GM13977 (cell line): ENCODE results near the gene DOCK3.
"Not testable (repeated sequence)": the region's sequence is repeated elsewhere in the genome, so short reads cannot be mapped to it uniquely, and the experiment has no call there.

ENCODE experiments used
- DNase-seq: peaks from one replicate; pipeline ENCODE4 v3.0.0; 2012; ENCODE audit warnings: low spot score
- in situ Hi-C: fragments of 300-500 bp; cut with MboI; formaldehyde crosslinking; loops from one replicate; pipeline ENCODE4 v1.12.0; 2022; ENCODE audit warnings: low sequenced_read_pairs, low pct_unique_long_range_greater_than_20kb, mixed read lengths, inconsistent platforms; ENCODE audit not compliant: unreplicated experiment
- TF ChIP-seq, protein P1 (sequence below): IDR thresholded peaks from 2 replicates; pipeline ENCODE4 v1.5.1; 2012; ENCODE audit warnings: mild to moderate bottlenecking, control low read depth; ENCODE audit not compliant: insufficient read depth; ENCODE audit errors: extremely low read depth, missing control alignments

The DOCK3 gene

DNA sequence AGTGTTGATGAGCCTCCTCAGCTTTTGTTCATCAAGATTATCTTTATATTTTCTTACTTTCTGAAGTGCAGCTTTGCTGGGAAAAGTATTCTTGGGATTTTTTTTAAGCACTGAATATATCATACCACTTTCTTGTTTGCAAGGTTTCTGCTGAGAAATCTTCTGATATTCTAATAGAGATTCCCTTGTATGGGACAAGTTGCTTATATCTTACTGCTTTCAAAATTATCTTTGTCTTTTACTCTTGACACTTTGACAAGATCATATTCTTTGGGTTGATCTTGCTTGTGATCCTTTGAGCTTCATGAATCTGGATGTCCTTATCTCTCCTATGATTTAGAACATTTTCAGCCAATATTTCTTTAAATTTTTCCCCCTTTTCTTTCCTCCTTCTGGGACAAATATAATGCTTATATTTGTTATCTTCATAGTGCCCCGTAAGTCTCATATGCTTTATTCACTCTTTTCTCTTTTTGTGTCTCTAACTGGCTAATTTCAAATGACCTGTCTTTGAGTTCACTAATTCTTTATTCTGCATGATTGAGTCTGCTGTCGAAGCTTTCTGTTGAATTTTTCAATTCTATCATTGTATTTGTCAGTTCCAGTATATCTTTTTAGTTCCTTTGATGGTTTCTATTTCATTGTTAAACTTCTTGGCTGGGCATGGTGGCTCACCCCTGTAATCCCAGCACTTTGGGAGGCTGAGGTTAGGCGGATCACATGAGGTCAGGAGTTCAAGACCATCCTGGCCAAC is 499.0 kb downstream of the DOCK3 start:
- in situ Hi-C loops: no loop called here
- TF ChIP-seq, protein P1, sequence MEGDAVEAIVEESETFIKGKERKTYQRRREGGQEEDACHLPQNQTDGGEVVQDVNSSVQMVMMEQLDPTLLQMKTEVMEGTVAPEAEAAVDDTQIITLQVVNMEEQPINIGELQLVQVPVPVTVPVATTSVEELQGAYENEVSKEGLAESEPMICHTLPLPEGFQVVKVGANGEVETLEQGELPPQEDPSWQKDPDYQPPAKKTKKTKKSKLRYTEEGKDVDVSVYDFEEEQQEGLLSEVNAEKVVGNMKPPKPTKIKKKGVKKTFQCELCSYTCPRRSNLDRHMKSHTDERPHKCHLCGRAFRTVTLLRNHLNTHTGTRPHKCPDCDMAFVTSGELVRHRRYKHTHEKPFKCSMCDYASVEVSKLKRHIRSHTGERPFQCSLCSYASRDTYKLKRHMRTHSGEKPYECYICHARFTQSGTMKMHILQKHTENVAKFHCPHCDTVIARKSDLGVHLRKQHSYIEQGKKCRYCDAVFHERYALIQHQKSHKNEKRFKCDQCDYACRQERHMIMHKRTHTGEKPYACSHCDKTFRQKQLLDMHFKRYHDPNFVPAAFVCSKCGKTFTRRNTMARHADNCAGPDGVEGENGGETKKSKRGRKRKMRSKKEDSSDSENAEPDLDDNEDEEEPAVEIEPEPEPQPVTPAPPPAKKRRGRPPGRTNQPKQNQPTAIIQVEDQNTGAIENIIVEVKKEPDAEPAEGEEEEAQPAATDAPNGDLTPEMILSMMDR: no peak
- no peak for DNase-seq

DNA sequence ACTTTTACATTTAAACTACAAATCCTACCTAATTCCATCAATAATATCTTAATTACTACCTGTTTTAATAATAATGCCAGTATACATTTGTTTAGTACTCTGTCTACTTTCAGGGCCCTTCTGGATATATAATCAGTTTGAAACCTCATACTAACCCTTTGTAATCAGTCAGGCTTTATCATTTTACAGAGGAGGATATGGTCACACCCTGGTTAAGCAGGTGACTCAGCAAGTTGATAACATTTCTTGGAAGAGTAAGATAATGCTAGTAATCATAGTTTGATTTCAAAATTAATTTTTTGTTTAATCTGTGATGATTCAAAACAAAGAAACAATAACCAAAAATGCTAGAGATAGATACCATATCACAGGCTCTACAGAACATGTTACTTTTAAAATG is 502.2 kb downstream of the DOCK3 start:
- no peak for DNase-seq
- TF ChIP-seq, protein P1: no peak
- in situ Hi-C loops: no loop called here

DNA sequence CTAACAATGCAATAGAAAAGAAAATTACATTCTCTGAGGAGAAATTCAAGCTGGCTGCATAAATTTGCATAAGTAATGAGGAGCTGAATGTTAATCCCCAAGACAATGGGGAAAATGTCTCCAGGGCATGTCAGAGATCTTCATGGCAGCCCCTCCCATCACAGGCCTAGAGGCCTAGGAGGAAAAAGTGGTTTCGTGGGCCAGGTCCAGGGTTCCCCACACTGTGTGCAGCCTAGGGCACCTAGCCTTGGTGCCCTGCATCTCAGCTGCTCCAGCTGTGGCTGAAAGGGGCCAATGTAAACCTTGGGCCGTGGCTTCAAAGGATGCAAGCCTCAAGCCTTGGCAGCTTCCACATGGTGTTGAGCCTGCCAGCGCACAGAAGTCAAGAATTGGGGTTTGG is 511.7 kb downstream of the DOCK3 start:
- in situ Hi-C loops, DNase-seq: not testable (repeated sequence)

DNA sequence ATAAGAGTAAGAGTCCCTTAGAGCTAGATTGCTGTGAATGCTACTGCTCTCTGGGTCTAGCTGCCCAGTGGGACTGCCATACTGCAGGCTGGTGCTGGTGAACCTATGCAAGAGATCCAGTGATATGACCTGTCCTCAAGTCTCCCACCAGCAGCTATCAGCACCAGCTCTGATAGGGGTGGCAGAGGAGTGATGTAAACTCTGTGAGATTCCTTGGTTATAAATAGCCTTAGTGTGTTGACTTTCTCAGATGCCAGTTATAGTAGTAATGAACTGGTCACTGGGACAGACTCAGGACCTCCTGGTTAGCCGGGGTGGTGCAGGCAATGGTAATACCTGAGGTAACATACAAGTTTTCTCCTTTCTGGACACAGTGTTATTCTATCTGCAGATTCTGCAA is 515.5 kb downstream of the DOCK3 start:
- DNase-seq: no peak
- in situ Hi-C loops: no loop called here
- TF ChIP-seq, protein P1: no peak

DNA sequence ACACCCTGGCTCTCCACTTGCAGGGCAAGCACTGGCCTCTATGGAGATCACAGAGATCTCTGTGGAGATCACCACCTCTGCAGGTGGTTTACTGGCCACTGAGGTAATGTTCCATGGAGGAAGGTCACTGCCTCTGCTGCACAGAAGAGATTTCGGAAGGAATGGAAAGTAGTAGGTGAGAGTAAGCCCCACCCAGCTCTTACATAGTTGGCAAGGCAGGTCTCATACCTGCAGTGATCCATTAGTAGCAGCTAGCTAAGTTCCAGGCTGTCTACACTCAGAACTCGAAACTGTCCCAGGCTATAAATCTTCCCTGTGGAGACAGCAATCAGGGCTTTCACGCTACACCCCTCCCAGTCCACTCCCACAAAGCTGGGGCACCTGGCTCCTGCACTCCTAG is 516.1 kb downstream of the DOCK3 start:
- DNase-seq: no peak
- TF ChIP-seq, protein P1: no peak
- in situ Hi-C loops: no loop called here

DNA sequence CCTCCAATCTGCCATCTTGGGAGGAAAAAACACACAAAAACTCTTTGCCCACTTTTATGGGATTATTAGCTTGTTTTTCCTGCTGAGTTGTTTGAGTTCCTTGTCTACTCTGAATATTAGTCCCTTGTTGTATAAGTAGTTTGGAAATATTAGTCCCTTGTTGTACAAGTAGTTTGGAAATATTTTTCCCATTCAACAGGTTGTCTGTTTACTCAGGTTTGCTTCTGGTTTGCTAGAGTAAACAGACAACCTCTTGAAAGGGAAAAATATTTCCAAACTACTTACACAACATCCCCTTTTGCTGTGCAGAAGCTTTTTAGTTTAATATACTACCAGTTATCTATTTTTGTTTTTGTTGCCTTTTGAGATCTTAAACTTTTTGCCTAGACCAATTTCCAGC is 517.0 kb downstream of the DOCK3 start:
- TF ChIP-seq, protein P1: no peak
- in situ Hi-C loops: no loop called here
- DNase-seq: no peak

DNA sequence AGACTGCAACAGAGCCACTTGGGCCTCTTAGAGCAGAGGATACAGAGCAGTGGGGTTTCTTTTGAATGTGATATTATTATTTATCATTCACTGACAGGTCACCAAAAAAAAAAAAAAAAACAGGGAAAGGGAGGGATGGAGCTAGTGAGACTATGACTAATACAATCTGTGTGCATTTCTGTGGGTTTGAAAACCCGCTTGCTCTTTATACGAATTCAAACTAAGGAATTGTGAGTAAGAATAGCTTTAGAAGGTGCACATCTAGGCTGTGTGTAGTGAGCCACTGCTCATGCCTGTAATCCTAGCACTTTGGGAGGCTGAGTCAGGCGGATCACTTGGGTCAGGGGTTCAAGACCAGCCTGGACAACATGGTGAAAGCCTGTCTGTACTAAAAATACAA is 523.8 kb downstream of the DOCK3 start:
- DNase-seq: no peak
- TF ChIP-seq, protein P1: no peak
- in situ Hi-C loops: no loop called here

DNA sequence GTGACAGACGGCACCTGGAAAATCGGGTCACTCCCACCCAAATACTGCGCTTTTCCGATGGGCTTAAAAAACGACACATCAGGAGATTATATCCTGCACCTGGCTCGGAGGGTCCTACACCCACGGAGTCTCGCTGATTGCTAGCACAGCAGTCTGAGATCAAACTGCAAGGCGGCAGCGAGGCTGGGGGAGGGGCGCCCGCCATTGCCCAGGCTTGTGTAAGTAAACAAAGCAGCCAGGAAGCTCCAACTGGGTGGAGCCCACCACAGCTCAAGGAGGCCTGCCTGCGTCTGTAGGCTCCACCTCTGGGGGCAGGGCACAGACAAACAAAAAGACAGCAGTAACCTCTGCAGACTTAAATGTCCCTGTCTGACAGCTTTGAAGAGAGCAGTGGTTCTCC is 524.6 kb downstream of the DOCK3 start:
- in situ Hi-C loops, DNase-seq: not testable (repeated sequence)
